CD14-positive monocyte (primary cell): ENCODE measurements around the gene PPARG. TPM values are rescaled to one million over a fixed set of nuclear protein-coding genes. Genes with fewer than 3 reads are reported as not detected.

Experiments used
- DNase-seq, 3 donors: peaks; one replicate each; pipeline ENCODE4 v3.0.0-alpha.2; 2011 to 2022
- H2AFZ ChIP-seq: 2 replicates; pipeline ENCODE4 v1.6.0; 2012; ENCODE audit warnings: mild to moderate bottlenecking, low read depth, low read length, inconsistent platforms; ENCODE audit not compliant: insufficient read depth, poor library complexity, severe bottlenecking
- H3K27ac ChIP-seq, 2 donors: 1 replicate in 1 of 2; 2 replicates in 1 of 2; pipeline ENCODE4 v1.5.1; 2012 to 2013; ENCODE audit warnings: low read length in 2 of 2, control low read depth in 1 of 2, inconsistent platforms in 1 of 2, low read depth in 1 of 2, mild to moderate bottlenecking in 1 of 2
- H3K27me3 ChIP-seq, 2 donors: one replicate each; pipeline versions ENCODE4 v1.6.0 to v1.6.1; 2011 to 2013; ENCODE audit warnings: low read length in 2 of 2; ENCODE audit not compliant: control insufficient read depth in 2 of 2, insufficient read depth in 2 of 2
- H3K36me3 ChIP-seq, 2 donors: replicated peaks in 1 of 2; 1 replicate in 1 of 2; 2 replicates in 1 of 2; pipeline versions ENCODE4 v1.5.1 to v1.6.1; 2012 to 2013; ENCODE audit warnings: low read length in 2 of 2, control low read depth in 1 of 2, inconsistent platforms in 1 of 2, mild to moderate bottlenecking in 1 of 2; ENCODE audit not compliant: insufficient read depth in 2 of 2, control insufficient read depth in 1 of 2
- H3K4me1 ChIP-seq, 2 donors: 1 replicate in 1 of 2; 2 replicates in 1 of 2; pipeline versions ENCODE4 v1.5.1 to v1.6.1; 2012 to 2013; ENCODE audit warnings: low read length in 2 of 2, control low read depth in 1 of 2, inconsistent platforms in 1 of 2, mild to moderate bottlenecking in 1 of 2, moderate library complexity in 1 of 2; ENCODE audit not compliant: insufficient read depth in 2 of 2, control insufficient read depth in 1 of 2
- H3K4me2 ChIP-seq: replicated peaks from 2 replicates; pipeline ENCODE3; 2012; ENCODE audit warnings: low read length, moderate library complexity, mild to moderate bottlenecking; ENCODE audit not compliant: poor library complexity, severe bottlenecking; ENCODE audit errors: extremely low read depth
- H3K4me3 ChIP-seq, 3 experiments: fragments of 200-600 bp in 1 of 3; sonication (generic) in 1 of 3; replicated peaks in 1 of 3; 1 replicate in 2 of 3; 2 replicates in 1 of 3; pipeline ENCODE4 v1.5.1; 2011 to 2013; ENCODE audit warnings: low read length in 3 of 3, mild to moderate bottlenecking in 3 of 3, control low read depth in 2 of 3, low read depth in 2 of 3, inconsistent platforms in 1 of 3, moderate library complexity in 1 of 3
- H3K79me2 ChIP-seq: 2 replicates; pipeline ENCODE4 v1.6.0; 2012; ENCODE audit warnings: mild to moderate bottlenecking, control low read depth, inconsistent platforms, low read length, moderate library complexity; ENCODE audit not compliant: insufficient read depth
- H3K9ac ChIP-seq: 2 replicates; pipeline ENCODE4 v1.6.0; 2017; ENCODE audit warnings: low read length, mild to moderate bottlenecking; ENCODE audit not compliant: insufficient read depth, poor library complexity, severe bottlenecking
- H3K9me3 ChIP-seq, 2 donors: replicated peaks in 1 of 2; 1 replicate in 1 of 2; 2 replicates in 1 of 2; pipeline versions ENCODE4 v1.5.1 to v1.6.1; 2012 to 2013; ENCODE audit warnings: low read length in 2 of 2, control low read depth in 1 of 2; ENCODE audit not compliant: control insufficient read depth in 1 of 2, insufficient read depth in 1 of 2
- H4K20me1 ChIP-seq: 2 replicates; pipeline ENCODE4 v1.6.0; 2012; ENCODE audit warnings: mild to moderate bottlenecking, low read length, control low read depth, moderate library complexity; ENCODE audit not compliant: insufficient read depth
- H3K27ac Mint-ChIP-seq, 7 donors: one replicate each; pipeline ENCODE4 v1.8.0; 2020; ENCODE audit warnings: mild to moderate bottlenecking in 7 of 7, mixed read lengths in 7 of 7, moderate library complexity in 6 of 7, inconsistent platforms in 2 of 7
- H3K27me3 Mint-ChIP-seq, 3 donors: one replicate each; pipeline ENCODE4 v1.8.0; 2021 to 2022; ENCODE audit warnings: low read depth in 3 of 3, mild to moderate bottlenecking in 3 of 3, mixed read lengths in 3 of 3, moderate library complexity in 3 of 3, inconsistent platforms in 1 of 3
- H3K36me3 Mint-ChIP-seq, 2 donors: one replicate each; pipeline ENCODE4 v1.8.0; 2020; ENCODE audit warnings: mixed read lengths in 2 of 2, inconsistent platforms in 1 of 2, mild to moderate bottlenecking in 1 of 2
- H3K4me1 Mint-ChIP-seq: one replicate; pipeline ENCODE4 v1.8.0; 2020; ENCODE audit warnings: mild to moderate bottlenecking, mixed read lengths
- H3K4me3 Mint-ChIP-seq, 2 donors: one replicate each; pipeline ENCODE4 v1.8.0; 2020; ENCODE audit warnings: mild to moderate bottlenecking in 2 of 2, mixed read lengths in 2 of 2, moderate library complexity in 1 of 2
- H3K9me3 Mint-ChIP-seq, 7 donors: one replicate each; pipeline ENCODE4 v1.8.0; 2020 to 2022; ENCODE audit warnings: mixed read lengths in 7 of 7, mild to moderate bottlenecking in 6 of 7, moderate library complexity in 6 of 7, inconsistent platforms in 2 of 7
- WGBS: methylation state at CpG from one replicate; pipeline ENCODE4 v1.1.5; 2013; ENCODE audit warnings: missing lambda C conversion rate; ENCODE audit not compliant: insufficient coverage; 5-methylcytosine and 5-hydroxymethylcytosine counted together
- intact Hi-C, 2 donors: fragments of 100-400 bp; cut with micrococcal nuclease; formaldehyde crosslinking; loops; one replicate each; pipeline versions ENCODE4 v1.15.0 to v1.15.1; 2023
- polyA plus RNA-seq, 3 donors: library from polyadenylated mRNA; depleted of rRNA in 1 of 3; unstranded in 2 of 3; stranded (reverse) in 1 of 3; fragments of 300-500 nt in 2 of 3; fragments of >200 nt in 1 of 3; fragmentation: Illumina TruSeq in 2 of 3; gene quantifications; 1 replicate in 2 of 3; 2 replicates in 1 of 3; pipeline ENCODE4 v1.2.3, GENCODE V29; 2012 to 2021
- TF ChIP-seq, protein P1 (sequence below): fragments of 200-600 bp; IDR thresholded peaks from one replicate; pipeline ENCODE4 v1.8.0; 2022; ENCODE audit warnings: antibody characterized with exemption, mild to moderate bottlenecking

The PPARG gene
- polyA plus RNA-seq, 3 donors: 0.56 to 2.0 (median 0.97) TPM

DNA sequence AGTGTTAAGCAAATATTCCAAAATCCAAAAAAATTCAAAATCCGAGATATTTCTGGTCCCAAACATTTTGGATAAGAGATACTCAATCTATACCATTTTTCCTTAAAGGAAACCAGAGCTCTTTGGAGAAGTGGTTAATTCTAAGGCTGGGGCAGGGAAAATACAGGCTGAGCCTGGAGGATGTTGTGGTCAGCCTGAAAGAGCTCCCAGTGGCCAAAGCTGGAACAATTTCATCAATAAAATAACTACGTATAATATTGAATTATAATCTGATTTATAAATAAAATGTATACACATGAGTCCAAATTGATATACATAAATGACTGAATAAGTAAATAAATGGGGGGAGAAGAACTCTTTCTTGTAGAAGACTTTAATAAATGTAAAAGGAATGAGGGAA, 24.6 kb downstream of the PPARG start:
- H3K4me3 Mint-ChIP-seq: no peak overlapping the region
- Histone ChIP-seq H3K4me3 (no peak overlapping the region), H2AFZ (no peak overlapping the region), H3K27me3 (no peaks in the 10 kb centered on the region), H3K79me2 (no peaks in the 10 kb centered on the region), H3K36me3 (no peaks in the 10 kb centered on the region), H3K4me1 (no peaks in the 10 kb centered on the region), H4K20me1 (no peaks in the 10 kb centered on the region), H3K4me2 (no peak overlapping the region), H3K9me3 (no peaks in the 10 kb centered on the region), H3K27ac (no peak overlapping the region), H3K9ac (no peak overlapping the region)
- TF ChIP-seq, protein P1, sequence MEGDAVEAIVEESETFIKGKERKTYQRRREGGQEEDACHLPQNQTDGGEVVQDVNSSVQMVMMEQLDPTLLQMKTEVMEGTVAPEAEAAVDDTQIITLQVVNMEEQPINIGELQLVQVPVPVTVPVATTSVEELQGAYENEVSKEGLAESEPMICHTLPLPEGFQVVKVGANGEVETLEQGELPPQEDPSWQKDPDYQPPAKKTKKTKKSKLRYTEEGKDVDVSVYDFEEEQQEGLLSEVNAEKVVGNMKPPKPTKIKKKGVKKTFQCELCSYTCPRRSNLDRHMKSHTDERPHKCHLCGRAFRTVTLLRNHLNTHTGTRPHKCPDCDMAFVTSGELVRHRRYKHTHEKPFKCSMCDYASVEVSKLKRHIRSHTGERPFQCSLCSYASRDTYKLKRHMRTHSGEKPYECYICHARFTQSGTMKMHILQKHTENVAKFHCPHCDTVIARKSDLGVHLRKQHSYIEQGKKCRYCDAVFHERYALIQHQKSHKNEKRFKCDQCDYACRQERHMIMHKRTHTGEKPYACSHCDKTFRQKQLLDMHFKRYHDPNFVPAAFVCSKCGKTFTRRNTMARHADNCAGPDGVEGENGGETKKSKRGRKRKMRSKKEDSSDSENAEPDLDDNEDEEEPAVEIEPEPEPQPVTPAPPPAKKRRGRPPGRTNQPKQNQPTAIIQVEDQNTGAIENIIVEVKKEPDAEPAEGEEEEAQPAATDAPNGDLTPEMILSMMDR: no peak
- no CpG with 5 or more reads among the region's 2 CpGs for WGBS
- no peak for DNase-seq
- H3K36me3 Mint-ChIP-seq: peaks cover 0 to 8% of the 10 kb centered on the region in 2 donors
- intact Hi-C loops: loop anchor here in 1 of 2 donors (5.0 kb wide), 1 partner anchor 34 kb away; no protein-coding TSS in a partner anchor
- no peaks in the 10 kb centered on the region for H3K9me3 Mint-ChIP-seq
- H3K4me1 Mint-ChIP-seq: peaks cover 11% of the 10 kb centered on the region
- H3K27me3 Mint-ChIP-seq: peaks cover 0 to 3% (median 0%) of the 10 kb centered on the region in 3 donors
- no peak overlapping the region for H3K27ac Mint-ChIP-seq

- Histone ChIP-seq H3K27ac (no peak overlapping the region), H3K4me3 (no peak overlapping the region), H2AFZ (peak overlapping the region; percentile 1), H3K36me3 (no peaks in the 10 kb centered on the region), H3K9me3 (no peaks in the 10 kb centered on the region), H3K79me2 (no peaks in the 10 kb centered on the region), H3K4me2 (no peak overlapping the region), H3K27me3 (no peaks in the 10 kb centered on the region), H3K4me1 (no peaks in the 10 kb centered on the region), H3K9ac (no peak overlapping the region), H4K20me1 (no peaks in the 10 kb centered on the region)
- H3K9me3 Mint-ChIP-seq: no peaks in the 10 kb centered on the region
- intact Hi-C loops: no loop called here
- H3K27me3 Mint-ChIP-seq: peaks cover 0 to 5% (median 0%) of the 10 kb centered on the region in 3 donors
- H3K4me3 Mint-ChIP-seq: peak overlapping the region; percentile 10 to 70
- DNase-seq: peak in 1 of 3 donors; percentile 21
- peaks cover 0 to 8% of the 10 kb centered on the region in 2 donors for H3K36me3 Mint-ChIP-seq
- peaks cover 11% of the 10 kb centered on the region for H3K4me1 Mint-ChIP-seq
- no peak overlapping the region for H3K27ac Mint-ChIP-seq
- TF ChIP-seq, protein P1: no peak
- WGBS: 10% methylated on average over 3 of the region's 4 CpGs
Observed at GRCh38 chr3:12316253-12316652, 27.4 kb downstream of the PPARG start.
